Right lobe of liver (tissue), 4 donors: ENCODE measurements around the gene LRMDA.

ENCODE experiments used
- CTCF ChIP-seq, 4 donors: fragments of 200-600 bp in 3 of 4; fragments of 450-650 bp in 1 of 4; IDR thresholded peaks; one replicate each; pipeline versions ENCODE4 v1.5.1 to v1.8.0; 2016 to 2022; ENCODE audit warnings: antibody characterized with exemption in 4 of 4, mild to moderate bottlenecking in 2 of 4
- POLR2A ChIP-seq: fragments of 450-650 bp; IDR thresholded peaks from one replicate; pipeline ENCODE4 v1.6.1; 2017; ENCODE audit warnings: antibody characterized with exemption, mild to moderate bottlenecking
- donor health status: DM: no; HTN: no; CAD: no.
- donor health status: DM: no; HTN: no; CAD: no.
- donor health status: DM: no; HTN: yes; CAD: no.

- TF ChIP-seq CTCF (IDR thresholded peaks at IDR 0.05) (no peak), POLR2A (no peak)
Observed at GRCh38 chr10:76298329-76298728, 866.9 kb downstream of the LRMDA start.
